GM23248 (cell line): Measurements from ENCODE around the gene CDCA5.

Experiments
- EZH2 ChIP-seq: fragments of 200-600 bp; sonication (generic); IDR thresholded peaks from 2 replicates; pipeline ENCODE4 v1.6.1; 2018; ENCODE audit warnings: antibody characterized with exemption, mild to moderate bottlenecking; ENCODE audit not compliant: insufficient read depth, poor library complexity, severe bottlenecking
- EZH2phosphoT487 ChIP-seq: fragments of 200-600 bp; sonication (generic); IDR thresholded peaks from 2 replicates; pipeline ENCODE4 v1.6.1; 2018; ENCODE audit warnings: antibody characterized with exemption, moderate library complexity, mild to moderate bottlenecking, low read depth; ENCODE audit not compliant: insufficient read depth

DNA sequence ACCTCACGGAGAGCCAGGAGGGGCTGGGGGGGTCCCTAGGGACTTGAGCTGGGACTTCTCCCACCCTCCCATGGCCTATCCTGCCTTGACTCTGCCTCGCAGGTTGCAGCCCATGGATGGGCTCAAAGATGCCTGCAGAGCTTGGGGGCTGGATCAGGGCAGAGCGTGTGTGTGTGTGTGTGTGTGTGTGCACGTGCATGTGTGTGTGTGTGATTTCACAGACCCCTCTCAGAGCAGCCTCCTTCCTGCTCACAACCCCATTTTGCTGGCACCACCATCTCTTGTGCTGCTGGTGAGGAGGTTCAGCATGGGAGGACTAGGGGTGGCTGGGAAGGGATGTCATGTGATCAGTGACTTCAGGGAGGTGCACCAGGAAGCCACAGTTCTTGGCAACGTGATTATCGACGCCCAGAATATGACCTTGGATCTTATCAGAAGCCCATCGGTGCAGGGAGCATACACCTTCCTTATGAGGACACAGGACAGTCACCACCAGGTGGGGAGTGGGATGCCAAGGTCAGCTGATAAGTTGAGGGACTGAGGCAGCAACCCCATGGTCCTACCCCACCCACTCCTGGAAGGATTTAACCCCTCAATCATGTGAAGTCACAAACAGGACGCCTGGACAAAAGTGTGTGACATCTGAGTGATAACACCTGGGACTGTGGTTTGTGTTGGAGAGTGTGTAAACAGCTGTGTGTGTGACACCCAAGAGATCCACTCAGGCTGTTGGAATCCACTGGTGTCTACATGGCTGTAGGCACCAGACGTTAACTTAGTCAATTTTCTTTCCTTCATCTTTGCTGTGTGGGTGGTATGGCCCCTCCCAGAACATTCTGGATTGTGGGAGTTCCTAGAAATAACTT is 23.6 kb downstream of the CDCA5 start:
- TF ChIP-seq EZH2 (no peak), EZH2phosphoT487 (no peak)
